CD4-positive, alpha-beta T cell (primary cell): ENCODE measurements around the gene KATNIP. TPM values are rescaled to one million over a fixed set of nuclear protein-coding genes. Genes with fewer than 3 reads are reported as not detected.

Experiments
- ATAC-seq: fragments of 200-7000 bp; cut with Tn5 transposase; one replicate; pipeline ENCODE4 v1.10.0; 2022; ENCODE audit warnings: mild to moderate bottlenecking; ENCODE audit not compliant: poor library complexity
- CTCF ChIA-PET: fragments of 350-600 bp; sonication (Branson Sonifier 250); formaldehyde crosslinking; loops from one replicate; lab custom pipeline; 2021; ENCODE audit warnings: antibody characterized with exemption, inconsistent platforms; lab: Charles Lee
- POLR2A ChIA-PET: fragments of 350-600 bp; sonication (Branson Sonifier 250); formaldehyde crosslinking; loops from one replicate; lab custom pipeline; 2021; ENCODE audit warnings: antibody characterized with exemption, inconsistent platforms; lab: Charles Lee
- DNase-seq, 14 experiments: peaks; one replicate each; pipeline ENCODE4 v3.0.0-alpha.2; 2013 to 2020; ENCODE audit warnings: mixed read lengths in 2 of 14
- H3K27ac ChIP-seq, 2 donors: one replicate each; pipeline versions ENCODE4 v1.5.1 to v1.7.0; 2013; ENCODE audit warnings: low read length in 2 of 2, low read depth in 1 of 2, mild to moderate bottlenecking in 1 of 2
- H3K27me3 ChIP-seq, 2 experiments: 1 replicate in 1 of 2; 2 replicates in 1 of 2; pipeline versions ENCODE4 v1.6.1 to v1.7.0; 2013; ENCODE audit warnings: low read length in 2 of 2, control low read depth in 1 of 2, mild to moderate bottlenecking in 1 of 2, moderate library complexity in 1 of 2; ENCODE audit not compliant: insufficient read depth in 2 of 2, control insufficient read depth in 1 of 2
- H3K36me3 ChIP-seq: one replicate; pipeline ENCODE4 v1.6.1; 2013; ENCODE audit warnings: low read length, control low read depth; ENCODE audit not compliant: insufficient read depth
- H3K4me1 ChIP-seq: one replicate; pipeline ENCODE4 v1.6.1; 2013; ENCODE audit warnings: low read length, control low read depth; ENCODE audit not compliant: insufficient read depth
- H3K4me3 ChIP-seq: one replicate; pipeline ENCODE4 v1.5.1; 2013; ENCODE audit warnings: mild to moderate bottlenecking, low read length, moderate library complexity
- H3K9me3 ChIP-seq, 2 experiments: 1 replicate in 1 of 2; 2 replicates in 1 of 2; pipeline versions ENCODE4 v1.6.1 to v1.7.0; 2013; ENCODE audit warnings: low read length in 2 of 2, mild to moderate bottlenecking in 2 of 2, control low read depth in 1 of 2, moderate library complexity in 1 of 2; ENCODE audit not compliant: control insufficient read depth in 1 of 2, insufficient read depth in 1 of 2
- H3K27ac Mint-ChIP-seq: one replicate; pipeline ENCODE4 v1.8.0; 2020; ENCODE audit warnings: mixed read lengths
- H3K27me3 Mint-ChIP-seq: one replicate; pipeline ENCODE4 v1.8.0; 2021; ENCODE audit warnings: mixed read lengths
- H3K36me3 Mint-ChIP-seq: one replicate; pipeline ENCODE4 v1.8.0; 2021; ENCODE audit warnings: low read depth, mixed read lengths
- H3K4me1 Mint-ChIP-seq: one replicate; pipeline ENCODE4 v1.8.0; 2021; ENCODE audit warnings: low read depth, mixed read lengths
- H3K4me3 Mint-ChIP-seq: one replicate; pipeline ENCODE4 v1.8.0; 2020; ENCODE audit warnings: mild to moderate bottlenecking, mixed read lengths
- H3K9me3 Mint-ChIP-seq: one replicate; pipeline ENCODE4 v1.8.0; 2020; ENCODE audit warnings: mixed read lengths
- intact Hi-C, 2 experiments: fragments of 100-400 bp; cut with DNase I in 1 of 2; cut with micrococcal nuclease in 1 of 2; formaldehyde crosslinking; loops; one replicate each; pipeline versions ENCODE4 v1.15.1 to v1.9.0; 2023 to 2025; cut with DNase I, micrococcal nuclease
- polyA plus RNA-seq, 2 donors: library from polyadenylated mRNA; unstranded; fragments of 120-200 nt; gene quantifications; one replicate each; pipeline ENCODE4 v1.2.1, GENCODE V29; 2013
- total RNA-seq, 174 experiments: library from RNA in 2 of 174; stranded (reverse) in 2 of 174; gene quantifications; one replicate each; pipeline ENCODE4 v1.2.3 and lab custom pipeline; 2021 to 2026
- TF ChIP-seq, protein P1 (sequence below): fragments of 200-600 bp; IDR thresholded peaks from one replicate; pipeline ENCODE4 v1.8.0; 2022; ENCODE audit warnings: antibody characterized with exemption, mild to moderate bottlenecking

The KATNIP gene
- total RNA-seq = 10 to 100 TPM; 18.5 to 20.9 TPM
- 9.1 TPM for polyA plus RNA-seq (2013, experiment 1 of 2)
- 11.0 TPM for polyA plus RNA-seq (2013, experiment 2 of 2)
- 13.3 to 59.1 (median 27.3) reads per million in 172 experiments for total RNA-seq (lab: John Stamatoyannopoulos, UW)

GRCh38 chr16:27549746-27550581 lies at the start of gene KATNIP, which contains the start of gene GTF3C1:
Gene KATNIP, plus strand, starts transcription at chr16:27550144. Its CDS starts 27 bp downstream, at chr16:27550171.
Gene GTF3C1, minus strand, starts transcription at chr16:27549913. Its CDS starts 23 bp downstream, at chr16:27549890.
- Histone ChIP-seq H3K4me3 (peak within 1 kb of the TSS; percentile 99), H3K4me1 (peaks cover 32% of the 10 kb centered on the region), H3K27me3 (no peaks in the 10 kb centered on the region), H3K36me3 (peaks cover 6% of the 10 kb centered on the region), H3K27ac (peak within 1 kb of the TSS; percentile 80 to 85), H3K9me3 (no peaks in the 10 kb centered on the region)
- Mint-ChIP-seq H3K4me3 (peak within 1 kb of the TSS; percentile 98), H3K9me3 (no peaks in the 10 kb centered on the region), H3K27me3 (no peaks in the 10 kb centered on the region), H3K27ac (peak within 1 kb of the TSS; percentile 98), H3K36me3 (peaks cover 38% of the 10 kb centered on the region), H3K4me1 (peaks cover 50% of the 10 kb centered on the region)
- ATAC-seq = peak; percentile 100
- intact Hi-C loops = loop anchor here in 1 of 2 experiments (5.0 kb wide), 1 partner anchor 662 kb away; the partner anchor contains the start of gene XPO6
- CTCF ChIA-PET = interaction anchor here (1.1 to 1.4 kb wide), 2 partner anchors 34 to 440 kb away, joined by 3 read pairs; no protein-coding TSS in a partner anchor
- peak; percentile 100 for DNase-seq
- POLR2A ChIA-PET = interaction anchor here (0.6 to 2.5 kb wide), 12 partner anchors 14 to 440 kb away, joined by 3 to 8 read pairs (median 3); partner anchors contain the start of gene IL21R
- TF ChIP-seq, protein P1, sequence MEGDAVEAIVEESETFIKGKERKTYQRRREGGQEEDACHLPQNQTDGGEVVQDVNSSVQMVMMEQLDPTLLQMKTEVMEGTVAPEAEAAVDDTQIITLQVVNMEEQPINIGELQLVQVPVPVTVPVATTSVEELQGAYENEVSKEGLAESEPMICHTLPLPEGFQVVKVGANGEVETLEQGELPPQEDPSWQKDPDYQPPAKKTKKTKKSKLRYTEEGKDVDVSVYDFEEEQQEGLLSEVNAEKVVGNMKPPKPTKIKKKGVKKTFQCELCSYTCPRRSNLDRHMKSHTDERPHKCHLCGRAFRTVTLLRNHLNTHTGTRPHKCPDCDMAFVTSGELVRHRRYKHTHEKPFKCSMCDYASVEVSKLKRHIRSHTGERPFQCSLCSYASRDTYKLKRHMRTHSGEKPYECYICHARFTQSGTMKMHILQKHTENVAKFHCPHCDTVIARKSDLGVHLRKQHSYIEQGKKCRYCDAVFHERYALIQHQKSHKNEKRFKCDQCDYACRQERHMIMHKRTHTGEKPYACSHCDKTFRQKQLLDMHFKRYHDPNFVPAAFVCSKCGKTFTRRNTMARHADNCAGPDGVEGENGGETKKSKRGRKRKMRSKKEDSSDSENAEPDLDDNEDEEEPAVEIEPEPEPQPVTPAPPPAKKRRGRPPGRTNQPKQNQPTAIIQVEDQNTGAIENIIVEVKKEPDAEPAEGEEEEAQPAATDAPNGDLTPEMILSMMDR = no peak

DNA sequence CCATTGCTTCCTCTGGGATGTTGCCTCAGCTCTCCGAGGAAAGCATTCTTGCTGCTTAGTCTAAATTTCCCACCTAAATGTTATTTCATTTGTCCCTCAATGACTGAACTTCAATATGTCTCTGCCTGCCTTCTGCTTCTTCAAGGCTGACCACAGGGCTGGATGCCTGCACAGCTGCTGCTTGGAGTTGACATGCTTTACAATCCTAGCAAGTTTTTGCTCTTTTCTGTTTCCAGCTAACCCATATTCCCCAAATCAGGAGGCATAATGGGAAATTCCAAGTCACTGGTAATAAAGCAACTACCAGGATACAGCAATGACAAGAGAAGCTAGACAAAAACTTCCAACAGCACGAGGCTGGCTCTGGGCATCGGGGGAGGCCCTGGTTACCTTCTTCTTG lies 49.1 kb upstream of the KATNIP start:
- H3K36me3 ChIP-seq = peaks cover 88% of the 10 kb centered on the region
- POLR2A ChIA-PET = no interaction called here
- CTCF ChIA-PET = no interaction called here
- Mint-ChIP-seq H3K27me3 (no peaks in the 10 kb centered on the region), H3K4me3 (no peak overlapping the region), H3K9me3 (no peaks in the 10 kb centered on the region), H3K4me1 (no peaks in the 10 kb centered on the region), H3K36me3 (peaks cover 97% of the 10 kb centered on the region), H3K27ac (no peak overlapping the region)
- TF ChIP-seq, protein P1 = no peak
- H3K27me3 ChIP-seq = no peaks in the 10 kb centered on the region
- H3K4me1 ChIP-seq = no peaks in the 10 kb centered on the region
- no peak for ATAC-seq
- H3K4me3 ChIP-seq = no peak overlapping the region
- H3K27ac ChIP-seq = no peak overlapping the region
- no peaks in the 10 kb centered on the region for H3K9me3 ChIP-seq
- intact Hi-C loops = no loop called here
- DNase-seq = no peak

DNA sequence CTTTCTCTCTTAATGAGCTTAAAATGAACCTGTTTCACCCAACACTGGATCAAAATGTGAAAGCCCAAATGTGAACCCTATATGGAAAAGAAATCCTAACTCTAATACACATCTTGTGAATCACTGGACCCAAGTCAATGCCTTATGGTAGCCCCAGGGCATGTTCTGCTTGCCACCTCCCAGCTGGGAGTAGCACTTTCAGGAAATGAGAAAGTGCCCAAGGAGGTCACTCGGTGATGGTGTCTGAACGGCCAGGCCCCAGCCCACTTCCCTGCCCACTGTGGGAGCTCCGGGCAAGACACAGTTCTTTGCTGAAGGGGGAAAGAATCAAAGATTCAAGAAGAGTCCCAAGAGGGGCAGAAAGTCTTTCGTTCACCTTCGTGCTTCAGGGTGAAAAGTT lies 46.3 kb upstream of the KATNIP start:
- Histone ChIP-seq H3K4me3 (no peak overlapping the region), H3K4me1 (no peaks in the 10 kb centered on the region), H3K36me3 (peaks cover 94% of the 10 kb centered on the region), H3K27ac (no peak overlapping the region), H3K27me3 (no peaks in the 10 kb centered on the region), H3K9me3 (no peaks in the 10 kb centered on the region)
- Mint-ChIP-seq H3K4me1 (no peaks in the 10 kb centered on the region), H3K4me3 (no peak overlapping the region), H3K9me3 (no peaks in the 10 kb centered on the region), H3K36me3 (peaks cover 96% of the 10 kb centered on the region), H3K27me3 (no peaks in the 10 kb centered on the region), H3K27ac (no peak overlapping the region)
- CTCF ChIA-PET = no interaction called here
- intact Hi-C loops = no loop called here
- no peak for ATAC-seq
- POLR2A ChIA-PET = no interaction called here
- TF ChIP-seq, protein P1 = no peak
- no peak for DNase-seq
